Keratinocyte (primary cell): Measurements from ENCODE around the gene CRISPLD2. TPM values are rescaled to one million over a fixed set of nuclear protein-coding genes. Genes with fewer than 3 reads are reported as not detected.

Source experiments
- DNase-seq: peaks from one replicate; pipeline ENCODE4 v3.0.0-alpha.2; 2011; ENCODE audit warnings: low read depth, missing footprints, low spot score
- FAIRE-seq: peaks from 2 replicates; lab custom pipeline; 2011; peaks lifted over from hg19 to GRCh38; lab: Jason Lieb, UNC
- H2AFZ ChIP-seq: 2 replicates; pipeline ENCODE4 v1.6.0; 2012; ENCODE audit warnings: low read length, control low read depth, inconsistent platforms; ENCODE audit not compliant: control insufficient read depth
- H3K27ac ChIP-seq: 2 replicates; pipeline ENCODE4 v1.5.1; 2011; ENCODE audit warnings: low read length; ENCODE audit not compliant: control insufficient read depth, insufficient read depth
- H3K27me3 ChIP-seq: 3 replicates; pipeline ENCODE4 v1.6.0; 2011; ENCODE audit warnings: low read length; ENCODE audit not compliant: control insufficient read depth, insufficient read depth; ENCODE audit errors: extremely low read depth
- H3K36me3 ChIP-seq, 2 experiments: 2 replicates in 1 of 2; 3 replicates in 1 of 2; pipeline ENCODE4 v1.5.1; 2011; ENCODE audit warnings: low read length in 2 of 2, mild to moderate bottlenecking in 1 of 2; ENCODE audit not compliant: control insufficient read depth in 2 of 2, insufficient read depth in 2 of 2; ENCODE audit errors: extremely low read depth in 1 of 2
- H3K4me1 ChIP-seq: 3 replicates; pipeline ENCODE4 v1.5.1; 2011; ENCODE audit warnings: low read length; ENCODE audit not compliant: control insufficient read depth, insufficient read depth; ENCODE audit errors: extremely low read depth
- H3K4me2 ChIP-seq: 3 replicates; pipeline ENCODE4 v1.6.0; 2011; ENCODE audit warnings: low read depth, low read length; ENCODE audit not compliant: control insufficient read depth, insufficient read depth; ENCODE audit errors: extremely low read depth
- H3K4me3 ChIP-seq, 3 experiments: fragments of 200-600 bp in 1 of 3; sonication (generic) in 1 of 3; 2 replicates in 2 of 3; 3 replicates in 1 of 3; pipeline ENCODE4 v1.5.1; 2011 to 2016; ENCODE audit warnings: low read length in 3 of 3, mild to moderate bottlenecking in 3 of 3, control low read depth in 2 of 3, inconsistent platforms in 1 of 3, low read depth in 1 of 3, mixed read lengths in 1 of 3, mixed run types in 1 of 3, moderate library complexity in 1 of 3; ENCODE audit not compliant: control insufficient read depth in 2 of 3, insufficient read depth in 2 of 3; ENCODE audit errors: extremely low read depth in 1 of 3
- H3K79me2 ChIP-seq: 2 replicates; pipeline ENCODE4 v1.6.0; 2012; ENCODE audit warnings: low read length; ENCODE audit not compliant: control insufficient read depth, insufficient read depth
- H3K9ac ChIP-seq: 3 replicates; pipeline ENCODE4 v1.6.0; 2011; ENCODE audit warnings: low read length; ENCODE audit not compliant: control insufficient read depth, insufficient read depth; ENCODE audit errors: extremely low read depth
- H3K9me1 ChIP-seq: 3 replicates; pipeline ENCODE4 v1.6.0; 2011; ENCODE audit warnings: low read length; ENCODE audit not compliant: control insufficient read depth, insufficient read depth; ENCODE audit errors: extremely low read depth
- H3K9me3 ChIP-seq: 2 replicates; pipeline ENCODE4 v1.5.1; 2012; ENCODE audit warnings: low read depth, low read length; ENCODE audit not compliant: control insufficient read depth
- H4K20me1 ChIP-seq: 3 replicates; pipeline ENCODE4 v1.6.0; 2011; ENCODE audit warnings: low read length; ENCODE audit not compliant: control insufficient read depth, insufficient read depth; ENCODE audit errors: extremely low read depth
- EZH2 ChIP-seq: IDR thresholded peaks from one replicate; pipeline ENCODE4 v1.6.1; 2012; ENCODE audit warnings: inconsistent platforms, mild to moderate bottlenecking, low read length, moderate library complexity
- dilution Hi-C: fragments of 300-500 bp; cut with MboI; formaldehyde crosslinking; loops from one replicate; pipeline ENCODE4 v1.7.0; 2020; ENCODE audit warnings: low sequenced_read_pairs; ENCODE audit not compliant: extremely low pct_ligation_motif_present
- polyA plus RNA-seq, 5 experiments: library from polyadenylated mRNA; depleted of rRNA in 3 of 5; stranded (reverse) in 3 of 5; stranded (forward) in 1 of 5; unstranded in 1 of 5; fragments of >200 nt; gene quantifications; 1 replicate in 1 of 5; 2 replicates in 3 of 5; 3 replicates in 1 of 5; pipeline versions ENCODE4 v1.2.1 to v1.2.3, GENCODE V29; 2011 to 2012; ENCODE audit warnings: missing spikeins in 2 of 5, low read depth in 1 of 5, low replicate concordance in 1 of 5
- TF ChIP-seq, protein P1 (sequence below), 3 experiments: IDR thresholded peaks in 1 of 3; conservative IDR thresholded peaks in 1 of 3; optimal IDR thresholded peaks in 1 of 3; 2 replicates in 2 of 3; 3 replicates in 1 of 3; pipeline versions ENCODE3 to v1.5.1; 2011; ENCODE audit warnings: low read length in 3 of 3, mild to moderate bottlenecking in 3 of 3, moderate library complexity in 2 of 3, control low read depth in 1 of 3, inconsistent platforms in 1 of 3; ENCODE audit not compliant: insufficient read depth in 2 of 3; ENCODE audit errors: extremely low read depth in 1 of 3

CRISPLD2 gene
- polyA plus RNA-seq, 1 donor (not counting 4 experiments of a cell fraction or from before 2014, with no cell fraction given), result 1.2 TPM

DNA sequence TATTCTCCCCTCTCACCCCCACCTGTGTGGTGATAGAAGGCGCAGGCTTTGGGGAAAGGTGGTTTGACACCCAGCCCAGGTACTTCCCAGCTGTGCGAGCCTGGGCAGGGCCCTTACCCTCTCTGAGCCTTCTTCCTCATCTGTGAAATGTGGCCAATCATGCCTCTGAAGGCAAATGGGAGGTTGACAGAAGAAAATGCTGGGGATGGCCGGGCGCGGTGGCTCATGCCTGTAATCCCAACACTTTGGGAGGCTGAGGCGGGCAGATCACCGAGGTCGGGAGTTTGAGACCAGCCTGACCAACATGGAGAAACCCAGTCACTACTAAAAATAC, 43.7 kb downstream of the CRISPLD2 start:
- Histone ChIP-seq H2AFZ (no peak overlapping the region), H3K79me2 (no peaks in the 10 kb centered on the region), H3K4me1 (no peaks in the 10 kb centered on the region), H3K9ac (no peak overlapping the region), H3K9me3 (peaks cover 5% of the 10 kb centered on the region), H3K36me3 (no peaks in the 10 kb centered on the region), H3K27me3 (no peaks in the 10 kb centered on the region), H3K4me2 (no peak overlapping the region), H3K27ac (no peak overlapping the region), H4K20me1 (no peaks in the 10 kb centered on the region), H3K4me3 (no peak overlapping the region), H3K9me1 (no peaks in the 10 kb centered on the region)
- dilution Hi-C loops, result loop anchor here (10.0 kb wide), 1 partner anchor 81 kb away; no protein-coding TSS in a partner anchor
- DNase-seq (no peak), FAIRE-seq (no peak)
- TF ChIP-seq, protein P1, sequence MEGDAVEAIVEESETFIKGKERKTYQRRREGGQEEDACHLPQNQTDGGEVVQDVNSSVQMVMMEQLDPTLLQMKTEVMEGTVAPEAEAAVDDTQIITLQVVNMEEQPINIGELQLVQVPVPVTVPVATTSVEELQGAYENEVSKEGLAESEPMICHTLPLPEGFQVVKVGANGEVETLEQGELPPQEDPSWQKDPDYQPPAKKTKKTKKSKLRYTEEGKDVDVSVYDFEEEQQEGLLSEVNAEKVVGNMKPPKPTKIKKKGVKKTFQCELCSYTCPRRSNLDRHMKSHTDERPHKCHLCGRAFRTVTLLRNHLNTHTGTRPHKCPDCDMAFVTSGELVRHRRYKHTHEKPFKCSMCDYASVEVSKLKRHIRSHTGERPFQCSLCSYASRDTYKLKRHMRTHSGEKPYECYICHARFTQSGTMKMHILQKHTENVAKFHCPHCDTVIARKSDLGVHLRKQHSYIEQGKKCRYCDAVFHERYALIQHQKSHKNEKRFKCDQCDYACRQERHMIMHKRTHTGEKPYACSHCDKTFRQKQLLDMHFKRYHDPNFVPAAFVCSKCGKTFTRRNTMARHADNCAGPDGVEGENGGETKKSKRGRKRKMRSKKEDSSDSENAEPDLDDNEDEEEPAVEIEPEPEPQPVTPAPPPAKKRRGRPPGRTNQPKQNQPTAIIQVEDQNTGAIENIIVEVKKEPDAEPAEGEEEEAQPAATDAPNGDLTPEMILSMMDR (optimal IDR thresholded peaks at IDR 0.05 in 1 of 3, IDR thresholded peaks at IDR 0.05 in 1 of 3, conservative IDR thresholded peaks at IDR 0.05 in 1 of 3; ENCODE audit: extremely low read depth in 1 of 3, insufficient read depth in 2 of 3, low read length in 3 of 3), result no peak
- no peak for TF ChIP-seq EZH2

DNA sequence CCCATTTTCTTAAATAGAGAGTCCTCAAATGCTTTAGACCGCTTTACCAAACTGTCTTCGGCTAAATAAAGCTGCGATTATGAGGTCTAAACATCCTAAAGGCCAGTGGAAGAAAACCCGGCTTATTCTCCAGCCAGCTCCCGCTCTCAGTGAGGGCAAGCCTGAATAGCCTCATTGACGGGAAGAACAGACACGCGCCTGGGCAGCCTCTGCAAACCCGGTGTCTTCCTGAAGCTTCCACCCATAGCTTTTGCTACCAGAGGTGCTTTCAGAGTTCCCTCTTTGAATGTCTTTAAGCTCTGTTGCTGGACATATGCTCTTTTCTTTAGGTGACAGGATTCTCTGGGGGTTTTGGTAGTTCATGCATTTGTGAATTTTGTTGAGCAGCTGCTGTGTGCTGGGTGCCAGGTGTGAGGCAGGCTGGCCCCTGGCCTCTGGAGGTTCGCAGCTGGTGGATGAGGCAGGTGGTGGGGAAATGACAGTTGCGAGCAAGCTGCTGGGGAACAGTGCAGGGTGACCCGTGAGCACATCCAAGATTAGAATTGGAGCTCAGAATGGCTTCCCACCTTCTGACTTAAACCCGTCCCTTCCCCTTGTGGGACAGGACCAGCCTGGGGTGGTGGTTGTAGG, 44.7 kb downstream of the CRISPLD2 start:
- Histone ChIP-seq H3K4me3 (no peak overlapping the region), H3K9ac (no peak overlapping the region), H3K27me3 (no peaks in the 10 kb centered on the region), H3K4me2 (no peak overlapping the region), H4K20me1 (no peaks in the 10 kb centered on the region), H3K9me3 (peaks cover 5% of the 10 kb centered on the region), H3K79me2 (no peaks in the 10 kb centered on the region), H3K27ac (no peak overlapping the region), H3K36me3 (no peaks in the 10 kb centered on the region), H2AFZ (no peak overlapping the region), H3K9me1 (no peaks in the 10 kb centered on the region), H3K4me1 (no peaks in the 10 kb centered on the region)
- TF ChIP-seq EZH2, result no peak
- TF ChIP-seq, protein P1 (optimal IDR thresholded peaks at IDR 0.05 in 1 of 3, IDR thresholded peaks at IDR 0.05 in 1 of 3, conservative IDR thresholded peaks at IDR 0.05 in 1 of 3; ENCODE audit: extremely low read depth in 1 of 3, insufficient read depth in 2 of 3, low read length in 3 of 3), result no peak
- DNase-seq (no peak), FAIRE-seq (no peak)
- dilution Hi-C loops, result loop anchor here (10.0 kb wide), 1 partner anchor 80 kb away; no protein-coding TSS in a partner anchor
